Glomerular visceral epithelial cell (primary cell): ENCODE data around the gene TPGS2.
A peak's percentile ranks its signal among the peaks of the same experiment; 100 is the strongest.
"Not testable (repeated sequence)": the region's sequence is repeated elsewhere in the genome, so short reads cannot be mapped to it uniquely, and the experiment has no call there.

Experiments
- DNase-seq: peaks from one replicate; pipeline ENCODE4 v3.0.0-alpha.2; 2016; ENCODE audit errors: extremely low spot score

TPGS2 gene, protein sequence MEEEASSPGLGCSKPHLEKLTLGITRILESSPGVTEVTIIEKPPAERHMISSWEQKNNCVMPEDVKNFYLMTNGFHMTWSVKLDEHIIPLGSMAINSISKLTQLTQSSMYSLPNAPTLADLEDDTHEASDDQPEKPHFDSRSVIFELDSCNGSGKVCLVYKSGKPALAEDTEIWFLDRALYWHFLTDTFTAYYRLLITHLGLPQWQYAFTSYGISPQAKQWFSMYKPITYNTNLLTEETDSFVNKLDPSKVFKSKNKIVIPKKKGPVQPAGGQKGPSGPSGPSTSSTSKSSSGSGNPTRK

GRCh38 chr18:36828630-36829361 is at the start of gene TPGS2, which contains the start of gene KIAA1328:
Gene TPGS2 (minus strand): TSS chr18:36829002. CDS start chr18:36828767, 235 bp downstream.
Gene KIAA1328 (plus strand): TSS chr18:36829127. CDS start chr18:36829139, 12 bp downstream.
- peak; percentile 93 for DNase-seq

- not testable (repeated sequence) for DNase-seq
Observed at GRCh38 chr18:36873826-36874225, 45.0 kb upstream of the TPGS2 start.

DNA sequence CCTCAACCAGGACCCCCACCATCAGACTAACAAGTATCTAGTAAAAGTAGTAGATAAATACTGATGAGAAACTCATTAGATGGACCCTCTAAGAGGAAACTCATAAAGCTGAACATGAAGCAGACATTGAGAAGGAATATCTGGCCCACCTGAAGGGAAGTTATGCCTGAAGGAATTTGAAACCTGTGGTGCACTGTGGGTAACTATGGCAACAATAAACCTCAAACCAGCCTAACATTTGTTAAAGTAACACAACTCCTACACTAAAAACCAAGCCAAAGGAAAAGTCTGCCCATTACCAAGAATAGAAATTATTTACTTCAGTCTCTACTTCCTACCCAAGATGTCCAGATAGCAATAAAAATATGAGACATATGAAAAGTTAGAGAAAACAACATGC is 43.5 kb upstream of the TPGS2 start:
- DNase-seq: peak; percentile 30

DNA sequence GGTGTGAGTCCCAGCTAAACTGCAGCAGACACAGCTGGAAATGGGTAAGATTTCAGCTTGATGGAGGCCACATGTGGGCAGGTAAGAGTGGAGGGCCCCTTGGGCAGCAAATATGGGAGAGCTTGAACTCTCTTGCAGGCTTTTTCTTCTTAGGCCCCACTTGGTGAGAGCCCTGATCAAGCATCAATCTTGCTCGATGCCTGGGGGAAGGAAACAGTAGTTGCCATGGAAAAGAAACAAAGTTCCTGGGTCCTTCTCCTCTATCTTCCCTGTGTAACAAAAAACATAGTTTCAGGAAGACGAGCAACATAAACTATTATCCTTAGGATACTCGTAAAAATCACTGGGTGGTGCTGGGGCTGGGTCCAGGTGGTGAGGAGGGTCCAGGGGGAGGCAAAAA is 43.0 kb upstream of the TPGS2 start:
- DNase-seq: no peak

DNA sequence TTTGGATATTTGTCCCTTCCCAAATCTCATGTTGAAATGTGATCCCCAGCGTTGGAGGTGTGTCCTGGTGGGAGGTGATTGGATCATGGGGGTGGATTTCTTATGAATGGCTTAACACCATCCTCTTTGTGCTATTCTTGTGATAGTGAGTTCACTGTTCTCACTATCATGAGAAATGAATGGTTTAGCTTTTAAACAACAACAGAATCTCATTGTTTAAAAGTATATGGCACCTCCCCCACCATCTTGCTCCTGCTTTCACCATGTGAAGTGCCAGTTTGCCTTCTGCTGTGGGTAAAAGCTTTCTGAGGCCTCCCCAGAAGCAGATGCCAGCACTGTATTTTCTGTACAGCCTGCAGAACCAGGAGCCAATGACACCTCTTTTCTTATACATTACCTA is 38.3 kb upstream of the TPGS2 start:
- DNase-seq: no peak

GRCh38 chr18:36862182-36862581 is 33.4 kb upstream of the TPGS2 start:
- no peak for DNase-seq

DNA sequence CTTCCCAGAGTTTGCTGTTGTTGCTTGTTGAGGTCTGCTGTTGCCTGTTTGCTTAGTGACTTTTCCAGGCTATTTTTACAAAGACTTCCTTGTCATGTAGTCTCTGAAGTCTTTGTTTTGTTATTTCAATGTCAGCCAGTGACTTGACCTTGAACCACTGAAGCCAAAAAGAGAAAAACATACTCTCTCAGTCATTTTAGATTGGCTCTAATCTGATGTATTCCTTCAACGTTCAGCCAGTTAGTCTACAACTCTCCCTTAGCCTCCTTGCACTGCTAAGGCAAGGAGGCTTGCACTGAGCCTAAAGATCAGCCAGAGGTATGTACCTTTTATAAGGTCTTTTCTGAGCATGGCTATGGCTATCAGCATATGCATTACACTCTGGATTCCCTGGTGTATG is 28.0 kb upstream of the TPGS2 start:
- DNase-seq: no peak

GRCh38 chr18:36851202-36851590 is 22.4 kb upstream of the TPGS2 start:
- no peak for DNase-seq

DNA sequence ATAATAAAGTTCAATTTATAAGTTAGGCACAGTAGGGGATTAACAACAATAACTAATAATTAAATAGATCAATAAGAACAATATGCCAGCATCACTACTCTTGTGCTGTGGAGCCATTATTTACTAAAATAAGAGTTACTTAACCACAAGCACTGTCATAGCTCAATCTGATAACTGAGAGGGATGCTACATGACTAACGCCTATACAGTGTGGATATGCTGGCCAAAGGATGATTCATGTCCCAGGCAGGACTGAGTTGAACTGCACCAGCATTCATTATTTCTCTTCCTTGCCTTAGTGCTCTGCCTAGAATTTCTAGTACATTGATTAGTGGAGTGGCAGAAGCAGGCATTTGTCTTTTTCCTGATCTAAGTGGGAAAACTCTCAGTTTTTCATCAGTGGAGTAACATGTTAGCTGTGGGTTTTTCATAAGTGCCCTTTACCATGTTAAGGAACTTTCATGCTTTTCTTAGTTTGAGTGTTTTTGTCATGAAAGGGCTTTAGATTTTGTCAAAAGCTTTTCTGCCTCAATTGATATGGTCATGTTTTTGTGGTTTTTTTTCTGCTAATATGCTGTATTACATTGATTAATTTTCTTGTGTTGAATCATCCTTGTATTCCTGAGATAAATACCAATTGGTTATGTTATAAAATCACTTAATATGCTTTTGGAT is 21.9 kb upstream of the TPGS2 start:
- peak; percentile 71 for DNase-seq

- DNase-seq: no peak
Observed at GRCh38 chr18:36849288-36850006, 20.6 kb upstream of the TPGS2 start.

DNA sequence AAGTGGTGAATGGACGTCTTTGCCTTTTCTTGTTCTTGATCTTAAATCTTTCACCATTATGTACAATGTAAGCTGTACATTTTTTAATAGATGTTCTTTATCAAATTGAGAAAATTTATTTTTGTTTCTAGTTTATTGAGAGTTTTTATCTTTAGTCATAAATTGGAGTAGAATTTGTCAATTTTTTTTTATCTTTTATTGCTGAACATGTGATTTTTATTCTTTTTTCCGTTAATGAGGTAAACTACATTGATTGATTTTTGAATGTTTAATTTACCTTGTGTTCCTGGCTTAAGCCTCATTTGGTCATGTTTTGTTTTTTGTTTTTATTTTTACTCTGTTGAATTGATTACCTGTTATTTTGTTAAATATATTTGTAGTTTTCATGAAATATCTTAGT is 19.8 kb upstream of the TPGS2 start:
- DNase-seq: no peak

- no peak for DNase-seq
Observed at GRCh38 chr18:36843784-36844183, 15.0 kb upstream of the TPGS2 start.

GRCh38 chr18:36843199-36843598 is 14.4 kb upstream of the TPGS2 start:
- DNase-seq: no peak

DNA sequence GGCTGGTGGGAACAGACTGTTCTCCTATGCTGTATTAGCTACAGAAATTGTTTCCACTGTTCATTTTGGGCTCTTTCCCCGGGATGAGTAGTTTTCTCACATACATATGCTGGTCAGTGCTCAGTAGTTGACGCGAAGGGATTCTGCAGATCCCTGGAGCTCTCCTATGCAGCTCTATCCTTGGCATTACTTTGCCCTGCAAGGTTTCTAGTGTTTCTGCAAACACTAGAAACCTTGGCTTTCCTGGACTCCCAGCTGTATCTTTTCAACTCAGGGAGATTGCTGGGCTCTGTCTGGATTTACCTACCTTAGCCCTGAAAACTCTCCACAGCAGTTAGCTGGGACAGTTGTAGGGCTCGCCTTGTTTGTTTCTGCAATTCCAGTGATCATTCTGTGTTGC is 11.0 kb upstream of the TPGS2 start:
- DNase-seq: no peak

DNA sequence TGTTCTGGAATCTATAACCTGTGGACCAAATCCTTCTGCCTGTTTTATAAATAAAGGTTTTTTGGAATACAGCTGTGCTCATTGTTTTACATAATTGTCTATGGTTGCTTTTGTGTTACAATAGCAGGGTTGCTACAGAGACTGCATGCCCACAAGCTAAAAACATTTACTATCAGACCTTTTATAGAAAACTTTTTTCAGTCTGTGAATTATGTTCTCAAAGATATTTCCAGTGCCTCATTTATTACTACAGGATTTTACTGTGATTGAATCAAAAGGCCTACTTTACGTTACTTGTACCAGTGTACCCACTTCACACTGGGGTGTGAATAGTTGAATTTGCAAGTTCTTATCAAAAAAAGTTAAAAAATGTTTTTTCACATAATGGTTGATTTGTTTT is 7.1 kb upstream of the TPGS2 start:
- no peak for DNase-seq

- no peak for DNase-seq
Observed at GRCh38 chr18:36833120-36833519, 4.3 kb upstream of the TPGS2 start.

GRCh38 chr18:36831139-36831538 is 2.3 kb upstream of the TPGS2 start:
- DNase-seq: no peak

DNA sequence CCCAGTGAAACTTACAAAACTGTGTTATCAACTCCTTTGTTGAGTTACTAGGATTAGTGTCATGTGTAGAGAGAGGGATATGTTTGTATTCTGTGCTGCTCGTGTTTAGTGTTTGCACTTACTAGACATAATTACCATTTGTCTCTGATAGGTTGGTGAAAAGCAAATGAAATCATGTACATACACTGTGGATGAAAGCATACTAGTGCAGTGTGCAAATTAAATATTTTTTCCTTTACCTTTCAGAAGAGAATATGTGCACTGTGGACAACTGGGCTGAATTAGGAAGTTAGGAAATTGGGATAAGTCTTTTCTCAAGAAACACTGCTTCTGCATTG is 1.3 kb upstream of the TPGS2 start:
- DNase-seq: no peak

DNA sequence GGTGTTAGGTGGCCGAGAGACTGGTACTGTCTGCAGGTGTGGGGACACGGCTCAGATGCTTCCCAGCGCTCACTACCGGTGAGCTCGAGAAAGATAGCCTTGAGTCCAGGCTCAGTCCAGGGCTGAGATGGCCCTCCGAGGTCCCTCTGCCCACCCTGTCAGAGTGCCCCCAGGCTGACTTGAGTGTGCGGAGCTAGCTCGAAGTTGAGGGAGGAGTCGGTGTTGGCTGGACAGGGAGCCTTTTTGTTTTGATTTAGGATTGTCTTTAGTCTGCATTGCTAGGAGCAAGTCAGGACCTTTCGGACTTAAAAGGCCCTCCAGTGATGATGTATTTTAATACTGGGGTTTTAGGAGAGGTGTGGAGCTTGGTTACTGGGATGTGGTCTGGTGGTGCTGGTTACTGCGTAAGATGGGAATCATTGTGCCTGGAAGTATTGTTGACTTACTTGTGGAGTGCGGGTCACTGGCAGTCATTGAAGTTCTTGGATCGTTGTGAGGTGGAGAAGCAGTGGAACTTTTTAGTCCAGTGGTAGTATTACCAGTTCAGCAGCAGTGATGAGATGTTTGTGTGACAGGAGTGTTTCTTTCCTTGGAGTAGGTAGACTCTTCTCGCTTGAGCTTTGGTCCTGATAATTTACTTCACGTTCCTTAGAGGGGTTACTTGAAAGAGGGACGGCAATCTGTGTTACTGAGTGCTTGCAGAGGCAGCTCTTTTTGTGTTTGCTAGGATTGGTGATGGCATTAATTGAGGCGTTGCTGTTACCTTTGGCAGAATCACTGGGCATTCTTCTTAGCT is 758 bp upstream of the TPGS2 start:
- DNase-seq: peak; percentile 9

DNA sequence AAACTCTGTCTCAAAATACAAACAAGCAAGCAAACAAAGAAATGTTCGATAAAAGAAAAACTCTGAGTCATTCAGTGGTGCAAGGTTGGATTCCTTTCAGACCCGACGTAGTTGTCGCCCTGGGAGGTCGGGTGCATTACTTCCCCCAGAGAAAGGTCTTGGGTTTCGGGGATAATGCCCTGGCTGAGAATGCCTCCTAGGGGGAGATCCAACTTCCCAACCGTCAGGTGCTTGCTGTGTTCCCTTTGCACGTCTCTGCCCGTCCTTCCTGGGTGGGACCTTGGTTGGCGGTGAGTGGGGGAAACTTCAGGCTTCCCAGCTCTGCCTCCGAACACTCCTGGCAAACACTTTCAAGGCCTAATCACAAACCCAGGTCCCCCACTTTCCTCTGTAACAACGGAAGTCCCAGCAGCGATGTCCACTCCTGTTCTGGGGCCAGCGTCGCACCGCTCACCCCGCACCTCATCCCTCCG is 609 bp downstream of the TPGS2 start:
- DNase-seq: peak; percentile 65

- no peak for DNase-seq
Observed at GRCh38 chr18:36826556-36826955, 2.2 kb downstream of the TPGS2 start.
